A673 (cell line): ENCODE results near the gene SHROOM3. TPM values are rescaled to one million over a fixed set of nuclear protein-coding genes. Genes with fewer than 3 reads are reported as not detected.

Experiments
- BruUV-seq: library from RNA; stranded (reverse); fragments of 400-500 nt; replicated peaks from 2 replicates; lab custom pipeline; 2021; lab: Mats Ljungman, UMichigan
- CTCF ChIA-PET: fragments of 300-600 bp; sonication (Branson Sonifier 250); formaldehyde crosslinking; loops from one replicate; lab custom pipeline; 2022; ENCODE audit warnings: antibody characterized with exemption; lab: Charles Lee
- POLR2A ChIA-PET: fragments of 300-600 bp; sonication (Branson Sonifier 250); formaldehyde crosslinking; loops from one replicate; lab custom pipeline; 2022; ENCODE audit warnings: antibody characterized with exemption; ENCODE audit not compliant: low non-redundant PET; lab: Charles Lee
- DNase-seq: peaks from one replicate; pipeline ENCODE4 v3.0.0-alpha.2; 2015; ENCODE audit warnings: low spot score
- H3K27ac ChIP-seq: fragments of 200-600 bp; sonication (generic); 2 replicates; pipeline ENCODE4 v1.5.1; 2016; ENCODE audit warnings: mixed run types, low read depth, mild to moderate bottlenecking, mixed read lengths, antibody characterized with exemption, low read length; ENCODE audit not compliant: poor library complexity, severe bottlenecking
- H3K27me3 ChIP-seq: fragments of 200-600 bp; sonication (generic); replicated peaks from 2 replicates; pipeline ENCODE4 v1.6.1; 2017; ENCODE audit warnings: mixed run types, low read depth, mild to moderate bottlenecking, mixed read lengths, antibody characterized with exemption, low read length; ENCODE audit not compliant: insufficient read depth, poor library complexity
- H3K36me3 ChIP-seq: fragments of 200-600 bp; sonication (generic); 2 replicates; pipeline ENCODE4 v1.6.1; 2016; ENCODE audit warnings: mixed run types, mild to moderate bottlenecking, mixed read lengths, antibody characterized with exemption, low read length; ENCODE audit not compliant: insufficient read depth, poor library complexity, severe bottlenecking
- H3K4me1 ChIP-seq: fragments of 200-600 bp; sonication (generic); 2 replicates; pipeline ENCODE4 v1.6.1; 2017; ENCODE audit warnings: mixed run types, mild to moderate bottlenecking, mixed read lengths, antibody characterized with exemption, low read length; ENCODE audit not compliant: insufficient read depth, poor library complexity, severe bottlenecking
- H3K4me3 ChIP-seq: fragments of 200-600 bp; sonication (generic); 2 replicates; pipeline ENCODE4 v1.5.1; 2016; ENCODE audit warnings: low read depth, mixed run types, mild to moderate bottlenecking, mixed read lengths, low read length; ENCODE audit not compliant: poor library complexity, severe bottlenecking
- H3K9me3 ChIP-seq: fragments of 200-600 bp; sonication (generic); 2 replicates; pipeline ENCODE4 v1.6.1; 2016; ENCODE audit warnings: mixed run types, low read depth, mild to moderate bottlenecking, mixed read lengths, antibody characterized with exemption, low read length; ENCODE audit not compliant: poor library complexity, severe bottlenecking
- EZH2 ChIP-seq: fragments of 200-600 bp; sonication (generic); IDR thresholded peaks from 2 replicates; pipeline ENCODE4 v1.6.1; 2017; ENCODE audit warnings: borderline replicate concordance, low read depth, mild to moderate bottlenecking, mixed read lengths, antibody characterized with exemption, low read length; ENCODE audit not compliant: poor library complexity, severe bottlenecking
- intact Hi-C: fragments of 100-400 bp; cut with micrococcal nuclease; formaldehyde crosslinking; loops from one replicate; pipeline ENCODE4 v1.10.0; 2022; ENCODE audit not compliant: unreplicated experiment
- total RNA-seq: library from RNA; stranded (reverse); gene quantifications from 2 replicates; pipeline ENCODE4 v1.2.3, GENCODE V29; 2021
- TF ChIP-seq, protein P1 (sequence below): fragments of 300-800, 200-600 bp; sonication (generic); conservative IDR thresholded peaks from 2 replicates; pipeline ENCODE4 v1.5.1; 2017; ENCODE audit warnings: low read depth, mild to moderate bottlenecking, antibody characterized with exemption, low read length, moderate library complexity, mixed read lengths

Gene SHROOM3
- total RNA-seq, 1 experiment from 2014 or later, result 9.3 TPM

DNA sequence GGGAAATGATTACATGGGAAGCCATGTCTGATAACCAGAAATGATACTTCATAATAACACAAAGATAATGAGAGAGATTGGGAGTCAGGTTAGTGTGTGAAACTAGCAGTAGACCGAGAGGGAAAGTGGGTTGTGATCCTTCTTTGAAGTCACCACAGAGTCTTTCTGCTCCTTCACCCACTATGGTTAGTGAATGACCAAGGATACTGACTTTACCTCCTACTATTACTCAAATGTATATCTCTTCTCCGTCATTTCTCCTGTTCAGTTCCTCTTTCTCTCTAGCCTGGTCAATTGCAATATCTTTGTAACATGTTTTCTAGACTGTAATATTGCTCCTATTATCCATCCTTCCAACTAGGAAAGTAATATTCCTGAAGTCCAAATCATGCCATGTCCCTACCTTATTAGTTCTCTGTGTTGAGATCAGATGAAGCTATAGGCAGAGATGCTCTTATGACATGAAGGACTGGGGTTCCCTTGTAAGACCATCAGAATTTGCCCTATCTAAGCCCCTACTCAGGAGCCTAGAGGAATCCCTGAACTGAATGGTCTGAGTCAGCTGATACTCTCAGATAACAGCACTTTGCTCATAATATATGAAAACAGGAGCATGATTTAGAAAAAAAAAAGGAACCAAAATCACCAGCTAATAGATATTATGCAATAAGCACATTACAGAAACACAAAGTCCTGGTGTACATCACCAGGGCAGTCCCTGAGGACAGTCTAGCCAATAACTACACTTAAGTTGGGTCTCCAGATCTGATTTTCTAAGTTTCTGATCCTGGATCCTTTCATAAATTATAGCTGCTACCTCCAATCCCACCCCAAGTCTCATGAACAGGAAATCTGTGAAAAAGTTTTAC is 81.2 kb downstream of the SHROOM3 start:
- no peaks in the 10 kb centered on the region for H3K27me3 ChIP-seq
- TF ChIP-seq, protein P1, sequence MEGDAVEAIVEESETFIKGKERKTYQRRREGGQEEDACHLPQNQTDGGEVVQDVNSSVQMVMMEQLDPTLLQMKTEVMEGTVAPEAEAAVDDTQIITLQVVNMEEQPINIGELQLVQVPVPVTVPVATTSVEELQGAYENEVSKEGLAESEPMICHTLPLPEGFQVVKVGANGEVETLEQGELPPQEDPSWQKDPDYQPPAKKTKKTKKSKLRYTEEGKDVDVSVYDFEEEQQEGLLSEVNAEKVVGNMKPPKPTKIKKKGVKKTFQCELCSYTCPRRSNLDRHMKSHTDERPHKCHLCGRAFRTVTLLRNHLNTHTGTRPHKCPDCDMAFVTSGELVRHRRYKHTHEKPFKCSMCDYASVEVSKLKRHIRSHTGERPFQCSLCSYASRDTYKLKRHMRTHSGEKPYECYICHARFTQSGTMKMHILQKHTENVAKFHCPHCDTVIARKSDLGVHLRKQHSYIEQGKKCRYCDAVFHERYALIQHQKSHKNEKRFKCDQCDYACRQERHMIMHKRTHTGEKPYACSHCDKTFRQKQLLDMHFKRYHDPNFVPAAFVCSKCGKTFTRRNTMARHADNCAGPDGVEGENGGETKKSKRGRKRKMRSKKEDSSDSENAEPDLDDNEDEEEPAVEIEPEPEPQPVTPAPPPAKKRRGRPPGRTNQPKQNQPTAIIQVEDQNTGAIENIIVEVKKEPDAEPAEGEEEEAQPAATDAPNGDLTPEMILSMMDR, result no peak
- no peak for TF ChIP-seq EZH2
- DNase-seq, result peak; percentile 22
- H3K36me3 ChIP-seq, result no peaks in the 10 kb centered on the region
- no peak overlapping the region for H3K4me3 ChIP-seq
- H3K4me1 ChIP-seq, result peaks cover 16% of the 10 kb centered on the region
- BruUV-seq, result no TSS peak
- no peak overlapping the region for H3K27ac ChIP-seq
- no peaks in the 10 kb centered on the region for H3K9me3 ChIP-seq
- intact Hi-C loops, result no loop called here
- ChIA-PET CTCF (no interaction called here), POLR2A (interaction anchor here (0.7 kb wide), 1 partner anchor 271 kb away, joined by 3 read pairs; no protein-coding TSS in a partner anchor)

DNA sequence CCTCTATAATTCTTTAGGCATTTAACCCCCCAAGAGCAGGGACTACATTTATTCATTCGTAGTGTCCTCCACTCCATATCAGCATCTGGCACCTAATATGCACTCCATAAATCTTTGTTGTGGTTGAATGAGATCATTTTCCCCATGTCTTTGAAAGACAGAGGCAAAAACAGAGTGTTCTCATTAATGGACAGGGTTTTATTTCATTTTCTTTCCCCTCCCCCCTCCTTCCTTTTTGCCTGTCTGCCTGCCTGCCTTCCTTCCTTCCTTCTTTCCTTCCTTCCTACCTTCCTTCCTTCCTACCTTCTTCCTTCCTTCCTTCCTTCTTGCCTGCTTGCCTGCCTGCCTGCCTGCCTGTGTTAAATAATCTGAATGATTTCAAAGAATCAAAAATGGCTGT is 83.2 kb downstream of the SHROOM3 start:
- Histone ChIP-seq H3K4me1 (peaks cover 16% of the 10 kb centered on the region), H3K27ac (peak overlapping the region; percentile 37), H3K4me3 (no peak overlapping the region), H3K9me3 (no peaks in the 10 kb centered on the region), H3K36me3 (no peaks in the 10 kb centered on the region), H3K27me3 (no peaks in the 10 kb centered on the region)
- ChIA-PET POLR2A (no interaction called here), CTCF (no interaction called here)
- BruUV-seq, result no TSS peak
- TF ChIP-seq, protein P1, result no peak
- TF ChIP-seq EZH2, result no peak
- peak; percentile 15 for DNase-seq
- intact Hi-C loops, result no loop called here

DNA sequence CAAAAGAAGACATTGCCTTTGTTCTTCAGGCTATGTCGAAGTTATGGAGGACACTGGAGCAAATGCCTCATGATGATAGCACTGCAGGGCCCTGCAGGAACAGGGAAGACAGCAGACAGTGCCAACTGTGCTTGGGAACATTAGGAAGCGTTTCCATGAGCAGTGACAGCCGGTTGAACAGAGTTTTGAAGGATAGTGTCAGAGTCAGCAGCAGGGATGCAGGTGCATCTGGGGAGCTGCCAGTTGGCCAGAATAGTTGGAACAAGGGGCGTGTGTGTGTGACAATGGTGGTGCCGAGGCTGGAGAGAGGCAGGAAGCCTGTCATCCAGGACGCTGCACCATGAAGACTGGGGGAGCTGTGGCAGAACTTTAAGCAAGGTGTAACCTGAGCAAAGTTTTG is 88.6 kb downstream of the SHROOM3 start:
- BruUV-seq, result no TSS peak
- Histone ChIP-seq H3K27ac (no peak overlapping the region), H3K27me3 (no peaks in the 10 kb centered on the region), H3K36me3 (no peaks in the 10 kb centered on the region), H3K9me3 (no peaks in the 10 kb centered on the region), H3K4me1 (peaks cover 8% of the 10 kb centered on the region), H3K4me3 (no peak overlapping the region)
- ChIA-PET POLR2A (no interaction called here), CTCF (interaction anchor here (0.5 kb wide), 1 partner anchor 234 kb away, joined by 4 read pairs; no protein-coding TSS in a partner anchor)
- DNase-seq, result no peak
- intact Hi-C loops, result no loop called here
- TF ChIP-seq, protein P1, result no peak
- no peak for TF ChIP-seq EZH2
